ENCODE measurements around the gene MED26.

The MED26 gene

GRCh38 chr19:16586477-16586871 is 41.5 kb downstream of the MED26 start:
- H3K4me1 Mint-ChIP-seq, result peaks cover 65 to 98% of the 10 kb centered on the region in 2 donors
- H3K9me3 Mint-ChIP-seq, result no peaks in the 10 kb centered on the region
- no peaks in the 10 kb centered on the region for H3K27me3 Mint-ChIP-seq
- DNase-seq (no peak), ATAC-seq (replicated peaks) (no peak)
- peak overlapping the region; percentile 100 for H3K27ac Mint-ChIP-seq
- H3K36me3 Mint-ChIP-seq, result peaks cover 6 to 27% of the 10 kb centered on the region in 2 donors
- peak overlapping the region; percentile 83 to 93 for H3K4me3 Mint-ChIP-seq

GRCh38 chr19:16585808-16586476 is 42.1 kb downstream of the MED26 start:
- Mint-ChIP-seq H3K27ac (peak overlapping the region; percentile 100), H3K4me3 (peak overlapping the region; percentile 83 to 93), H3K4me1 (peaks cover 65 to 98% of the 10 kb centered on the region in 2 donors), H3K9me3 (no peaks in the 10 kb centered on the region), H3K36me3 (peaks cover 7 to 29% of the 10 kb centered on the region in 2 donors), H3K27me3 (no peaks in the 10 kb centered on the region)
- DNase-seq, result peak; percentile 89
- peak; percentile 49 to 53 for ATAC-seq (replicated peaks)

DNA sequence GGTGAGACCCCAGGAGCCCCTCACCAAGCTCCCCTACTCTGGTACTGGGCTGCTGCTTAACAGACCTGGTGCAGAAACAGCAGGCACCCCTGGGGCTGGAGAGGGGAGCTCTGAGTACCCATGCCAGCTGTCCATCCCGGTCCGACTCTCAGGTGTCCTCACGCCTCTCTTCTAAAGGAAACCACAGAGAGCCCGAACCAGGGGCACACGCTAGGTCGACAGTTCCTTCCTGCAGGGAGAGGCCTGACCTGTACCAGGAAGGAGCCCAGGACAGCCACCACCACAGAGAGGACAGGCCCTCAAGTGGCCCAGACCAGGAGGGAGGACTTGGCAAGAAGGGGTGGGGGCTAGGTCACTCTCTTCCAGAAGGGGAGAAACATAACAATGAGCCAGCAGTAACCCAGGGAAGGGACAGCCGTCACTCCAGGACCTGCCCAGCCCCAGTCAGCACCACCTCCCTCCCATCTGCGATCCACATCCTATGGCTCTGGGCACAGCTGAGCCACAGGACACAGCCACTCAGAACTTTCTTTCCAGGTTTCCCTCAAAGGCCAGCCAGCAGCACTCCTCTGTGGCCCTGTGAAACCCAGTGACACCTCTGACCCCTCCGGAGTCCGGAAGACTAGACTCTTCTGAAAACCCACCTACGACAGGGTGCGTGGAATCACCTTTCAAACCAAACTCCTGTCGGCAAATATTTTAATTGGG is 42.8 kb downstream of the MED26 start:
- Mint-ChIP-seq H3K4me1 (peaks cover 65 to 98% of the 10 kb centered on the region in 2 donors), H3K27me3 (no peaks in the 10 kb centered on the region), H3K9me3 (no peaks in the 10 kb centered on the region), H3K4me3 (peak overlapping the region; percentile 83 to 93), H3K36me3 (peaks cover 8 to 32% of the 10 kb centered on the region in 2 donors), H3K27ac (peak overlapping the region; percentile 100)
- no peak for ATAC-seq (replicated peaks)
- no peak for DNase-seq

DNA sequence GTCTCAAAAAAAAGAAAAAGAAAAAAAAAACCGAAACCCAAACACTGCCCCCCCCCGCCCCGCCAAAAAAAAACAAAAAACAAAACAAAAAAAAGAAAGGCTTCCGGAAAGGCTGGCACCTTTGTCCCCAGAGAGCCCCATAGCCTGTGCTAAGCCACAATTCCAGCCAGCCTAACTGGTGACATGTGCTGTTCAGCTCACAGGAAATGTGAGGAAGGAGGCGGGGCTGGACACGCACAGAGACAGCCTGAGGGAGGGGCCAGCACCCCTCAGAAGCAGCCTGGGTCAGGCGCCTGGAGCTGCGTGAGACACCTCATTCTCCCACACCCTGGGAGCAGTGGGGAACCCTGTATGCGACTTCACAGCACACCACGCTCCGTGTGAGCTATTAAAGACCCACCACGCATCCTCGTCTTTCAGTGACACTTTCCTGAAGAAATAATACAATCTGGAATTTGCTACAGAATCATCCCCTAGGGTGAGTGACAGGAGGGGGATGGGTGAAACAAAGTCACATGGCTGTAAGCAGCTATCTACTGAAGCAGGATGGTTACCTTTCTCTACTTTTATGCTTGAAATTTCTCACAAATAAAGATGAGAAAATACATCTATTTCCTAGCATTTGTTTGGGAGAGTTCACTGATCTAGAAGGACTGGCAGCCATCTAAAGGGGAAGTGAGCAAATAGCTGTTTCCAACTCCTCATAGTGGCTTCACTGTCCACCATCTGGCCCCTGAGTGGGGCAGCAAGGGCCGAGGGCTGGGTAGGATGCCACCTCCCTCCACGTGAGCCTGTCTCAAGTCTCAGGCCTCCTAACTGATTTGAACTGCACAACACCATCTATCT is 43.5 kb downstream of the MED26 start:
- DNase-seq, result peak; percentile 90
- Mint-ChIP-seq H3K4me1 (peaks cover 65 to 98% of the 10 kb centered on the region in 2 donors), H3K27ac (peak overlapping the region; percentile 100), H3K27me3 (no peaks in the 10 kb centered on the region), H3K36me3 (peaks cover 8 to 37% of the 10 kb centered on the region in 2 donors), H3K4me3 (peak overlapping the region; percentile 83 to 93), H3K9me3 (no peaks in the 10 kb centered on the region)
- ATAC-seq (replicated peaks), result peak; percentile 49 to 51

DNA sequence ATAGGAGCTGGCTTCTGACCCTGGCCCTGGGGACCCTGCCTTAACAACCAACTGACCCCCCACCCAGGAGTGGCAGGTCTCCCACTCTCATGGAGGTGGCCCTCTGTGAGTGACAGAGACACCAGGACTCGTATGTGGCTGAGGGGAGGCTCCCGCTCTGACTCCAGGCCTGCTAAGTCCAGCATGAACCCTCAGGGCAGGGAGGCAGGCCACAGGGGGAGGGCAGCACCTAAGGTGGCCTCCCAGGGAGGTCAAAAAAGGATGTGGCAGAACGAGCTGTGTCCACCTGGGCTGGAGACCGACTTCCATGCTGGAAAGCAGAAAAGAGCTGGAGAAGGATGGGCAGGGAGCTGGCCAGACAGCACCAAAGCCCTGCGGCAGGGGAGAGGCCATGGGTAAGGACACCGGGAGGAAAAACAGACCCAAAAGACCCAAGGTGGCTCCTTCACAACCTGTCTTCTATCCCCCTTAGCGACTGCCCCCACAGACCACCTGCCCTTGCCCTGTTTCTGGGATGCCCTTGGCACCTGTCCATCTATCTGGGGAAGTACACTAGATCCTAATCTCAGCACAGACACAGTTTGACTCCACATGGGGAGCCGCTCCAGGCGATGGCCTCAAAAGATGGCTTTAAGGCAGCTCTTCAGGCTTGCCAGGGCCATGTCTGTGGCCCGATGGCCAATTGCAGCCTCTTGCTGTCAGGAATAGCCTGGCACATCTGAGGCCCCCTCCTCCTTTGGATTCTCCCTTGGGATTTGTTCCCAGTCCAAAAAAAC is 45.3 kb downstream of the MED26 start:
- H3K9me3 Mint-ChIP-seq, result no peaks in the 10 kb centered on the region
- peaks cover 59 to 92% of the 10 kb centered on the region in 2 donors for H3K4me1 Mint-ChIP-seq
- H3K36me3 Mint-ChIP-seq, result peaks cover 13 to 40% of the 10 kb centered on the region in 2 donors
- peak overlapping the region in 1 of 2 donors; percentile 93 for H3K4me3 Mint-ChIP-seq
- ATAC-seq (replicated peaks), result no peak
- peak overlapping the region; percentile 100 for H3K27ac Mint-ChIP-seq
- no peaks in the 10 kb centered on the region for H3K27me3 Mint-ChIP-seq
- DNase-seq, result no peak

- peaks cover 56 to 85% of the 10 kb centered on the region in 2 donors for H3K4me1 Mint-ChIP-seq
These were observed 46.0 kb downstream of the MED26 start for GRCh38 chr19:16581971-16582343.

DNA sequence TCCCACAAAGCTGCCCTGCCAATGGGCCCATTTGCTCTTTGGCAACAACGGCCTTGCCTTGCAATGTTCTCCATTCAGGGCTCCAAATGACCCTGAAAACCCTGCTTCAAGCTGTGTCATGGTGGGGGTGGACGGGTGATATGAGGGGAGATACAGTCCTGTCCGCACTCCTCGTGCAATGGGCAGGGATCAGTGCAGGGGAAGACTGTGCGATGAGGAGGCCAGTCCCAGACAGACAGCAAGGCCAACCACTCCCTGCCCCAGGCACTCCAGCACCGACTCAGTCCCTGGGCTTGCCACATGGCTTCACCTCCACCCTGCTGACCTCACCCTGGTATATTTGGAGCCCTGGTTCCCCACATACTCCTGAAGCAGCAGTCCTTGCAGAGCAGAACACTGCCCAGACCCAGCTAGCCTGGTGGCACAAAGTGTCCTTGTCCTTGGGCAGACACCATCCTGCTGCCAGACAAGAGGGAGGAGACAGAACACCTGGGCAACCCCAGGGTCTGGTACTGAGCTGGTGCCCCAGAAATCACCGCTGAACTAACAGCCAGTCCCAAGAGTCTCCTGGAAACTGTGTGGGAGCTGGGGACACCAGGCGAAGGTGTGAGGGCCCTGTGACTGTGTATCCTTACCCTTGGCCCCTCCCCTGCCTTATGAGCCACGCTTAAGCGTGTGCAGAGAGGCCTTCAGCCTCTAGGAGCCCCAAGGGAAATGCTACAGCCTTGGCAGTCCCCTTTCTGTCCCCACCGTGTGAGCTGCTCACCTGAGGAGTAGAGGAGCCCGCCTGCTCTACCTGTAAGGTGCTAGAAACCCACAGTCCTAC is 46.6 kb downstream of the MED26 start:
- Mint-ChIP-seq H3K27ac (peak overlapping the region; percentile 92), H3K4me1 (peaks cover 55 to 84% of the 10 kb centered on the region in 2 donors), H3K36me3 (peaks cover 16 to 41% of the 10 kb centered on the region in 2 donors), H3K9me3 (no peaks in the 10 kb centered on the region), H3K4me3 (peak overlapping the region in 1 of 2 donors; percentile 37), H3K27me3 (no peaks in the 10 kb centered on the region)
- no peak for ATAC-seq (replicated peaks)
- DNase-seq, result no peak

More at GRCh38 chr19:16581971-16582343, 46.0 kb downstream of the MED26 start:
- Mint-ChIP-seq H3K27ac (peak overlapping the region; percentile 92), H3K27me3 (no peaks in the 10 kb centered on the region), H3K9me3 (no peaks in the 10 kb centered on the region), H3K36me3 (peaks cover 13 to 39% of the 10 kb centered on the region in 2 donors), H3K4me3 (peak overlapping the region in 1 of 2 donors; percentile 37)
- ATAC-seq (replicated peaks) (no peak), DNase-seq (no peak)

DNA sequence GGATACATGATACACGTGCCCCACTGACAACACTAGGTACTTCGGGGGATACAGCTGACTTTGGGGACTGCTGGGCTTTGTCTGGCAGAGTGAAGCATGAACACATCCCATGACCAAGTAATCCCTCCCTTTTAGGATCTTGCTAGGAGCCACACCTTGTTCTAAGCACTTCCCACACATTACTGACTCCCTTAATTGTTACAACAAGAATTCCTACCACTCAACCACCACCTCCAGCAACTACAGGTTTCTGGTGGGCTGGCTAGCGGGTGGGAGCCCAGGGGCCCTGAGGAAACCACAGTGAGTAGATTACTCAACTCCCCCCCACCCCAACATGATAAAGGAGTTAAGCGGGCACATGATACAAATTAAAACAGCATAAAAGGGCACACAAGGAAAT is 48.6 kb downstream of the MED26 start:
- H3K9me3 Mint-ChIP-seq, result no peaks in the 10 kb centered on the region
- peaks cover 16 to 41% of the 10 kb centered on the region in 2 donors for H3K36me3 Mint-ChIP-seq
- no peaks in the 10 kb centered on the region for H3K27me3 Mint-ChIP-seq
- peak overlapping the region; percentile 81 for H3K27ac Mint-ChIP-seq
- peaks cover 49 to 82% of the 10 kb centered on the region in 2 donors for H3K4me1 Mint-ChIP-seq
- no peak overlapping the region for H3K4me3 Mint-ChIP-seq
- ATAC-seq (replicated peaks) (no peak), DNase-seq (no peak)

DNA sequence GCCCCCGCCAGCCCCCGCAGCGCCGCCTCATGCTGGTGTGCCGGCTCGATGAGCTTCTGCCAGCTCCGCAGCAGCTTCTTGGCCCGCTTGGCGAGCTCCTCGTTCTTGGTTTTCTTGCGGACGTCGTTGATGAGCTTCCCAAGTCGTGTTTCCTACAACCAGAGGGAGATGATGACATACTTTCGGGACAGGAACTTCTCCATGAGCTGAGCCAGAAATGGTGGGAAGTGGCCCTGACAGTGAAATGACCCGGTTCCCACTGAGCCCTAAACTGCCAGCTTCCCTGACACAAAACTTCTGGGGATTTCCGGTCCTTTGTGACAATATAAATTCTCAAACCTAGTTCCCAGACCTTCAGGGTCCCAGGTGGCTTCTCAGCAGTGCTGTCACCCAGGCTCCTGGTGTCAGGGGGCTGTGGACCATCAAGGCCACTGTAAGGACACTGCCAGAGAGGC is 50.4 kb downstream of the MED26 start:
- ATAC-seq (replicated peaks) (no peak), DNase-seq (no peak)
- Mint-ChIP-seq H3K27me3 (no peaks in the 10 kb centered on the region), H3K4me3 (no peak overlapping the region), H3K36me3 (peaks cover 22 to 55% of the 10 kb centered on the region in 2 donors), H3K4me1 (peaks cover 52 to 82% of the 10 kb centered on the region in 2 donors), H3K27ac (peak overlapping the region; percentile 37), H3K9me3 (no peaks in the 10 kb centered on the region)

- H3K27me3 Mint-ChIP-seq, result no peaks in the 10 kb centered on the region
These were observed 51.1 kb downstream of the MED26 start for GRCh38 chr19:16576690-16577530.

DNA sequence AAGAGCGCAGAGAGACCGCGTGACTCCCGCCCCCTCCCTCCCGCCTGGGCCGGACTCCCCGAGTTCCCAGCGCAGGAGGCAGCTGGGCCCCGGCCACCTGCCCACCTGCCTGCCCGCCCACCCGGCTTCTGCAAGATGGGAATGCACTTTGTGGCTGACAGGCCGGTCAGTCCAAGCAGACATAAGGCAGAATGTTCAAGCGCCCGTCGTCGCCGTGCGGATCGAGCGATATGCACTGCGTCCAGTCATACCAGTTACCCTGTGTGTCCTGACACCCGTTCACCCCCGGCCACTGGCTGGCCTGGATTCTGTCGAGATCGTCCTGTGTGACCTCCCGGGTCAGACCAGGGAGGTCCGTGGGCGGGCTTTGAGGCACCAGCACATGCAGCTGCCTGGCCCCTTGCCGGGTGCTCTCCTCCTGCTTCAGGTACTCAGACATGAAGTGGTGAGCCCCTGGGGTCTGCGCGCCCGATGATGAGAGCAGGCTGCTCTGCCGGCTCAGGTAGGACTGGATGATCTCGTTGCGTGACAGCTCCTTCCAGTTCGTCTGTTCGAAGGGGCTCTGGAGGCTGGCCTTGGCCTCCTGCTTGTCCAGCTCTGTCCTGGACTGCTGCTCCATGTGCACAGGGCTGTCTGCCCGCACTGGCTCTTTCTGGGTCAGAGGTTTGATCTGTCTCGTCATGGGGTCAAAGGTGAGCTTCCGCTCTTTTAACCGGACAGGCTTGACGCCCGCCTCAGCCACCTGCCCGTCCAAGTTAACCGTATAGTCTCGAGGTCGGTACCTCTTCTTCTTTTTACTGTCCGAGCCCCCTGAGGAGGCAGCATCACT is 51.9 kb downstream of the MED26 start:
- Mint-ChIP-seq H3K36me3 (peaks cover 25 to 58% of the 10 kb centered on the region in 2 donors), H3K4me3 (no peak overlapping the region), H3K27me3 (no peaks in the 10 kb centered on the region), H3K4me1 (peaks cover 47 to 76% of the 10 kb centered on the region in 2 donors), H3K9me3 (no peaks in the 10 kb centered on the region), H3K27ac (peak overlapping the region; percentile 62)
- DNase-seq, result no peak
- no peak for ATAC-seq (replicated peaks)

More at GRCh38 chr19:16576690-16577530, 51.1 kb downstream of the MED26 start:
- no peak overlapping the region for H3K4me3 Mint-ChIP-seq
- peak overlapping the region; percentile 62 for H3K27ac Mint-ChIP-seq
- no peaks in the 10 kb centered on the region for H3K9me3 Mint-ChIP-seq
- ATAC-seq (replicated peaks), result no peak
- peaks cover 24 to 57% of the 10 kb centered on the region in 2 donors for H3K36me3 Mint-ChIP-seq
- no peak for DNase-seq
- H3K4me1 Mint-ChIP-seq, result peaks cover 50 to 76% of the 10 kb centered on the region in 2 donors

Data from stimulated activated naive B cell treated with anti-CD40 and anti-IgM and Interleukin-4, amounts not matched to agents 10 μg/mL and 1 μg/mL and 100 μg/mL, for 72 hours (primary cell).